Measurements from ENCODE around the gene NUDT5.

DNA sequence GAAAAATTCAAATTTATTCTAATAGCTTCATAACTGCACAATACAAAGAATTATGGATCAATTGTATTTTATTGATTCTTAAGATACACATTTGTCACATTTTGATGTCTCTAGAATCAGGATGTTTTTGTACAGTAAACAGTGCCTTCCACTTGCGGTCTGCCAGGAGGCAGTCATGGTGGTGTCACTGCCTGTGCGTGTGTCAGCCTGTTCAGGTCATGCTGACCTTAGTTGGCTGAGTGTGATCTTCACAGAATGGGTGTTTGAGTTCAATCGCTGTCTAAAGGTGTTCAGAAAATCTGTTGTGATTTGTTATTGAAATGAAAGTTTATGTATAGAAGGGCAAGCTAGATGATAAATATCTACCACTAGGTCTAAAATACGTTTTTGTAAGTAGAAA lies 45.5 kb downstream of the NUDT5 start:
- TF ChIP-seq, protein P1, sequence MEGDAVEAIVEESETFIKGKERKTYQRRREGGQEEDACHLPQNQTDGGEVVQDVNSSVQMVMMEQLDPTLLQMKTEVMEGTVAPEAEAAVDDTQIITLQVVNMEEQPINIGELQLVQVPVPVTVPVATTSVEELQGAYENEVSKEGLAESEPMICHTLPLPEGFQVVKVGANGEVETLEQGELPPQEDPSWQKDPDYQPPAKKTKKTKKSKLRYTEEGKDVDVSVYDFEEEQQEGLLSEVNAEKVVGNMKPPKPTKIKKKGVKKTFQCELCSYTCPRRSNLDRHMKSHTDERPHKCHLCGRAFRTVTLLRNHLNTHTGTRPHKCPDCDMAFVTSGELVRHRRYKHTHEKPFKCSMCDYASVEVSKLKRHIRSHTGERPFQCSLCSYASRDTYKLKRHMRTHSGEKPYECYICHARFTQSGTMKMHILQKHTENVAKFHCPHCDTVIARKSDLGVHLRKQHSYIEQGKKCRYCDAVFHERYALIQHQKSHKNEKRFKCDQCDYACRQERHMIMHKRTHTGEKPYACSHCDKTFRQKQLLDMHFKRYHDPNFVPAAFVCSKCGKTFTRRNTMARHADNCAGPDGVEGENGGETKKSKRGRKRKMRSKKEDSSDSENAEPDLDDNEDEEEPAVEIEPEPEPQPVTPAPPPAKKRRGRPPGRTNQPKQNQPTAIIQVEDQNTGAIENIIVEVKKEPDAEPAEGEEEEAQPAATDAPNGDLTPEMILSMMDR (IDR thresholded peaks at IDR 0.05), result no peak
- TF ChIP-seq EP300 (IDR thresholded peaks at IDR 0.05) (no peak), POLR2A (IDR thresholded peaks at IDR 0.05) (no peak), POLR2AphosphoS5 (IDR thresholded peaks at IDR 0.05) (no peak)
